T-cell (primary cell): ENCODE measurements around the gene SNX27. TPM values are rescaled to one million over a fixed set of nuclear protein-coding genes. Genes with fewer than 3 reads are reported as not detected.

Source experiments
- ATAC-seq, 4 experiments: fragments of 200-7000 bp in 3 of 4; fragments of 150-1000 bp in 1 of 4; cut with Tn5 transposase; replicated peaks in 1 of 4; 1 replicate in 3 of 4; 2 replicates in 1 of 4; pipeline ENCODE4 v1.10.0; 2021; ENCODE audit warnings: moderate library complexity in 3 of 4, mild to moderate bottlenecking in 2 of 4, moderate number of reproducible peaks in 1 of 4
- CTCF ChIA-PET, 2 donors: fragments of 300-600 bp; sonication (Branson Sonifier 250); formaldehyde crosslinking; loops; one replicate each; lab custom pipeline; 2022; ENCODE audit warnings: antibody characterized with exemption in 2 of 2; lab: Charles Lee
- POLR2A ChIA-PET, 2 donors: fragments of 300-600 bp; sonication (Branson Sonifier 250); formaldehyde crosslinking; loops; one replicate each; lab custom pipeline; 2022; ENCODE audit warnings: antibody characterized with exemption in 2 of 2; lab: Charles Lee
- DNase-seq, 35 experiments: peaks; one replicate each; pipeline versions ENCODE4 v3.0.0 to v3.0.0-alpha.2; 2013 to 2023
- H3K27ac ChIP-seq: one replicate; pipeline ENCODE4 v1.5.1; 2013; ENCODE audit warnings: low read length
- H3K27me3 ChIP-seq, 2 experiments: replicated peaks in 1 of 2; 1 replicate in 1 of 2; 2 replicates in 1 of 2; pipeline versions ENCODE4 v1.6.1 to v1.7.0; 2013; ENCODE audit warnings: low read length in 1 of 2, mixed read lengths in 1 of 2; ENCODE audit not compliant: control insufficient read depth in 2 of 2, insufficient read depth in 2 of 2; ENCODE audit errors: extremely low read depth in 1 of 2
- H3K36me3 ChIP-seq, 2 donors: 1 replicate in 1 of 2; 2 replicates in 1 of 2; pipeline versions ENCODE4 v1.6.1 to v1.7.0; 2013; ENCODE audit warnings: low read length in 1 of 2; ENCODE audit not compliant: control insufficient read depth in 2 of 2, insufficient read depth in 1 of 2; ENCODE audit errors: extremely low read depth in 1 of 2
- H3K4me1 ChIP-seq, 2 experiments: 1 replicate in 1 of 2; 2 replicates in 1 of 2; pipeline versions ENCODE4 v1.6.1 to v1.7.0; 2013; ENCODE audit warnings: low read length in 2 of 2, mixed read lengths in 1 of 2; ENCODE audit not compliant: insufficient read depth in 2 of 2, control insufficient read depth in 1 of 2; ENCODE audit errors: extremely low read depth in 1 of 2
- H3K4me3 ChIP-seq, 2 donors: 1 replicate in 1 of 2; 2 replicates in 1 of 2; pipeline versions ENCODE4 v1.5.1 to v1.7.0; 2013; ENCODE audit warnings: mild to moderate bottlenecking in 2 of 2, low read length in 1 of 2, moderate library complexity in 1 of 2; ENCODE audit not compliant: control insufficient read depth in 1 of 2; ENCODE audit errors: extremely low read depth in 1 of 2
- H3K9me3 ChIP-seq: 2 replicates; pipeline ENCODE4 v1.7.0; 2013
- H3K27ac Mint-ChIP-seq, 2 donors: one replicate each; pipeline ENCODE4 v1.8.0; 2020 to 2021; ENCODE audit warnings: mild to moderate bottlenecking in 2 of 2, mixed read lengths in 2 of 2
- H3K27me3 Mint-ChIP-seq, 2 donors: one replicate each; pipeline ENCODE4 v1.8.0; 2021 to 2022; ENCODE audit warnings: mixed read lengths in 2 of 2
- H3K36me3 Mint-ChIP-seq: one replicate; pipeline ENCODE4 v1.8.0; 2021; ENCODE audit warnings: mixed read lengths
- H3K4me1 Mint-ChIP-seq, 3 donors: one replicate each; pipeline ENCODE4 v1.8.0; 2020 to 2022; ENCODE audit warnings: mixed read lengths in 3 of 3, mild to moderate bottlenecking in 1 of 3
- H3K4me3 Mint-ChIP-seq, 3 donors: one replicate each; pipeline ENCODE4 v1.8.0; 2020 to 2022; ENCODE audit warnings: mild to moderate bottlenecking in 3 of 3, mixed read lengths in 3 of 3, moderate library complexity in 3 of 3
- H3K9me3 Mint-ChIP-seq, 3 donors: one replicate each; pipeline ENCODE4 v1.8.0; 2020 to 2022; ENCODE audit warnings: mixed read lengths in 3 of 3
- WGBS: methylation state at CpG from one replicate; pipeline ENCODE4 v1.1.5; 2013; ENCODE audit warnings: missing lambda C conversion rate; ENCODE audit not compliant: insufficient coverage; 5-methylcytosine and 5-hydroxymethylcytosine counted together
- total RNA-seq, 35 experiments: library from RNA in 6 of 35; stranded (reverse) in 6 of 35; fragments of 120-200 nt in 1 of 35; gene quantifications; one replicate each; pipeline versions ENCODE4 v1.2.1 to v1.2.4 and lab custom pipeline; 2013 to 2026

The SNX27 gene
- total RNA-seq, 5 donors from 2014 or later (not counting 1 experiment from before 2014, with no cell fraction given): 24.2 to 33.6 (median 31.6) TPM

DNA sequence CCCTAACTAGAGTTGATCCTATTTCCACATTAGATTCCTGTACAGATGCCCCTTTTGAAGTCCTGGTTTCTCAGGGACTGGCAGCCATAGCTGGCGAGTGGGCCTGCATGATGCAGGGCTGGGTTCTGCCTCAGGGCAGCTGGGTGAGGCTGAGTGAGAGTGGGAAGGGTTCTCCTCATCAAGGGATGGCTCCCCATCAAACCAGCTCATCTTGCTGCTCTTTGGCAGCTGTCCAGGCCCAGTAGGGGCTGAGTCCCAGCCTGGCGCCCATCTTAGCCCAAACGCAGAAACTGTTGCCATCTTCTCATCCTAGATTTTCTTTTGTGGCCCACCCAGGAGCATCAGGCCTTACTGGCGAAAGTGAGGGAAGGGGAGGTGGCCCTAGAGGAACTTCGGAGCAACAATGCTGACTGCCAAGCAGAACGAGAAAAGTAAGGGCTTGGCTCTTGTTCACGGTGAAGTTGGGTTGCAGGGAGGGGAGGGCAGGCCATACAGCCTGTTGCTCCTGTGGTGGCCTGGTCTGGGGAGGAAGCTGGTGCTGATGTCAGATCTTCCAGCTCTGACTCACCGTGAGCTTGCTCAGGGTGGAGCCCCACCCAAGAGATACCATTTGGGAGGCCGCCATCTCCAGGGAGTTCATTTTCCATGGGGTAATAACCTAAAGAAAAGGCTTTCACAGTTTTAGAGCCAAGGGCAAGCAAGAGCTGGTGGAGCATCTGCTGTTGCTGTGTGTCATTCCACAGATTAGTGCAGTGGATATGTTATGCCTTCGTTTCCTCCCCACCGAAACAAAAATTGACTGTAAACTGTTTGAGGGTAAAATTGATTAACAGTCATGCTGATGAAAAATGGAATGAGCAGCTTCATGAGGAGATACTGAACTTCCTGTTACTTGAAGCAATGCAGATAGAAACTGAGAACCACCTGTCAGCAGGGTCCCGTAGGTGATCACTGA is 37.0 kb upstream of the SNX27 start:
- POLR2A ChIA-PET: no interaction called here
- H3K27ac ChIP-seq: no peak overlapping the region
- CTCF ChIA-PET: interaction anchor here in 1 of 2 donors (0.6 to 1.2 kb wide), 2 partner anchors 109 to 164 kb away, joined by 3 read pairs; no protein-coding TSS in a partner anchor
- no peaks in the 10 kb centered on the region for H3K36me3 ChIP-seq
- Mint-ChIP-seq H3K4me3 (no peak overlapping the region), H3K9me3 (no peaks in the 10 kb centered on the region), H3K27me3 (no peaks in the 10 kb centered on the region), H3K4me1 (no peaks in the 10 kb centered on the region), H3K36me3 (peaks cover 7% of the 10 kb centered on the region), H3K27ac (no peak overlapping the region)
- H3K4me3 ChIP-seq: no peak overlapping the region
- ATAC-seq (no peak), DNase-seq (no peak)
- 84% methylated on average over 5 of the region's 12 CpGs for WGBS
- no peaks in the 10 kb centered on the region for H3K27me3 ChIP-seq
- H3K9me3 ChIP-seq: no peaks in the 10 kb centered on the region
- H3K4me1 ChIP-seq: no peaks in the 10 kb centered on the region

GRCh38 chr1:151577173-151577572 is 34.7 kb upstream of the SNX27 start:
- H3K9me3 Mint-ChIP-seq: no peaks in the 10 kb centered on the region
- no peak overlapping the region for H3K4me3 Mint-ChIP-seq
- no CpG with 5 or more reads among the region's 2 CpGs for WGBS
- H3K27ac Mint-ChIP-seq: no peak overlapping the region
- DNase-seq (no peak), ATAC-seq (no peak)
- H3K9me3 ChIP-seq: no peaks in the 10 kb centered on the region
- no peaks in the 10 kb centered on the region for H3K4me1 Mint-ChIP-seq
- no peaks in the 10 kb centered on the region for H3K4me1 ChIP-seq
- H3K4me3 ChIP-seq: no peak overlapping the region
- H3K27ac ChIP-seq: no peak overlapping the region
- POLR2A ChIA-PET: no interaction called here
- peaks cover 7% of the 10 kb centered on the region for H3K36me3 Mint-ChIP-seq
- H3K27me3 Mint-ChIP-seq: no peaks in the 10 kb centered on the region
- no peaks in the 10 kb centered on the region for H3K36me3 ChIP-seq
- H3K27me3 ChIP-seq: no peaks in the 10 kb centered on the region
- CTCF ChIA-PET: no interaction called here

DNA sequence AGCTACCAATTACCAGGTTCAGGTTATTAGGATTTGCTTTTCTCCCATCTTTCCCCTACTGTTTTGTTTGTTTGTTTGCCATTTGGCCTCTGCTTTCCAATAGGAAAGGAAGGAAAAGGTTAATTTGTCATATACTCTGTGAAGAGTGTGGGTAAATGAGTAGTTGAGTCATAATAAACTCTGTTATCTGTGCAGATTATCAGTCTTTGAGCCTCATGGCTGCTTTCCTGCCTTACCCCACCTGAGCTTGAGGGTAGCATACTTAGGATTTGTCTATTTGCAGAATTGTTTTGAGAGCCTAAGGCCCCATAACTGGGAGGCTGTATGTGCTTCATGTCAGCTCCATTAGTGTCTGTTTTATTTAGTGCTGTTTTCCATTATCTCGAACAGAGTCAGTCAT is 32.9 kb upstream of the SNX27 start:
- no peak overlapping the region for H3K27ac ChIP-seq
- no peaks in the 10 kb centered on the region for H3K36me3 ChIP-seq
- H3K27me3 ChIP-seq: no peaks in the 10 kb centered on the region
- WGBS: no CpG with 5 or more reads among the region's 1 CpG
- ChIA-PET POLR2A (interaction anchor here in 1 of 2 donors (0.6 kb wide), 1 partner anchor 14 kb away, joined by 3 read pairs; no protein-coding TSS in a partner anchor), CTCF (no interaction called here)
- H3K4me3 ChIP-seq: no peak overlapping the region
- Mint-ChIP-seq H3K9me3 (no peaks in the 10 kb centered on the region), H3K4me3 (no peak overlapping the region), H3K4me1 (no peaks in the 10 kb centered on the region), H3K36me3 (peaks cover 7% of the 10 kb centered on the region), H3K27me3 (no peaks in the 10 kb centered on the region), H3K27ac (no peak overlapping the region)
- no peaks in the 10 kb centered on the region for H3K9me3 ChIP-seq
- DNase-seq: no peak
- no peak for ATAC-seq
- no peaks in the 10 kb centered on the region for H3K4me1 ChIP-seq

DNA sequence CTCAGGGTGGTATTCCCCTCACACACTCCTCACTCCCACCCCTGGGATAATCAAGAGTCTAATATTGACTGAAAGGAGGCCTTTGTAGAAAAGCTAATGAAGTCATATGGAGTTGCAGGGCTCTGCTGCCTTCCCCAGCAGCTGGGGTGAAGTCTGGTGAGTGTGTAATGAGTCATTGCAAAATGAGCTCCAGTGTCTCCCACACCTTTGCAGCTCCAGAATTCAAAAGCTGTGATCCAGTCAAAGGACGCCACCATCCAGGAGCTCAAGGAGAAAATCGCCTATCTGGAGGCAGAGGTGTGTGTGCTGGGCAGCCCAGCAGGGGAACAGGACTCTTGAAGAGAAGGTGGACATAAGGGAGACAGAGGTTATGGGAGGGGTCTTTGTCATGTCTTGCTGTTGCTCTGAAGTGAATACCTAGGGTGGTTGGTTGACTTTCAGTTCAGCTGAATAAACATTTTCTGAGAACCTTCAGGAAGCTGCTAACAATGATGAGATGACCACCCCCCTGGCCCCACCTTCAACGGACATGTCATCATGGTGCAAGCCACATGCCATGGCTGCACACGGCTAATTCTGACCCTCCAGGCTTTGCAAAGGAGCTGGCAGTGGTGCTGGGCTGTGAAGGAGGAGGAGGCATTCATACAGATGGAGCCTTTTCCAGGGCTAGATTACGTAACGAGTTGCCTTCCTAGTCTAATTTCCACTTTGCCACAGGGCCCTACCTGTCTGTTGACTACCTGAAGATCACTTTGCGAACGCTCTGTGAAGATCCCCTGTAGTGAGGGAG is 32.2 kb upstream of the SNX27 start:
- Mint-ChIP-seq H3K36me3 (peaks cover 3% of the 10 kb centered on the region), H3K27ac (no peak overlapping the region), H3K4me1 (no peaks in the 10 kb centered on the region), H3K9me3 (no peaks in the 10 kb centered on the region), H3K27me3 (no peaks in the 10 kb centered on the region), H3K4me3 (no peak overlapping the region)
- H3K9me3 ChIP-seq: no peaks in the 10 kb centered on the region
- H3K27me3 ChIP-seq: no peaks in the 10 kb centered on the region
- H3K4me3 ChIP-seq: no peak overlapping the region
- ChIA-PET CTCF (interaction anchor here (0.5 to 0.6 kb wide), 3 partner anchors 72 to 129 kb away, joined by 3 to 7 read pairs (median 4); no protein-coding TSS in a partner anchor), POLR2A (no interaction called here)
- ATAC-seq (no peak), DNase-seq (no peak)
- 100% methylated on average over 4 of the region's 8 CpGs for WGBS
- no peak overlapping the region for H3K27ac ChIP-seq
- H3K4me1 ChIP-seq: no peaks in the 10 kb centered on the region
- no peaks in the 10 kb centered on the region for H3K36me3 ChIP-seq

DNA sequence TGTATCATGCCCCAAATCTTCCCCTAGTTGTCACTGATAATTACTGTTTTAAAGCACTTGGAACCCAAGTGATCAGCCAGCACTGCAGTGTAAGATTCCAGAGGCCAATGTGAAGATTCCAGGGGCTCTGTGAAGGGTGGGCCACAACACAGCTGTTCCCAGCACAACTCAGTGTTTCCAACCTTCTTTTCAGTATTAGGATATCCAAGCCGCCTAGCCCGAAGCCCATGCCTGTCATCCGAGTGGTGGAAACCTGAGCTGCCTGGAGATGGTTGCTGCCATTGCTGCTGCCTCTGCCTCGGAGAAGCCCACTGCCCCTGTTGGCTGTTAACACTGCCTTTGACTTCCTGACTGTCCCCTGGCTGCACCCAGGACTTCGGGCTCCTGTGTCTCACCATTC is 30.4 kb upstream of the SNX27 start:
- Histone ChIP-seq H3K9me3 (no peaks in the 10 kb centered on the region), H3K36me3 (no peaks in the 10 kb centered on the region), H3K4me3 (no peak overlapping the region), H3K27me3 (no peaks in the 10 kb centered on the region), H3K27ac (no peak overlapping the region), H3K4me1 (no peaks in the 10 kb centered on the region)
- ATAC-seq (no peak), DNase-seq (no peak)
- POLR2A ChIA-PET: no interaction called here
- Mint-ChIP-seq H3K27ac (no peak overlapping the region), H3K9me3 (no peaks in the 10 kb centered on the region), H3K36me3 (no peaks in the 10 kb centered on the region), H3K4me1 (no peaks in the 10 kb centered on the region), H3K27me3 (no peaks in the 10 kb centered on the region), H3K4me3 (no peak overlapping the region)
- WGBS: 88% methylated on average over 5 of the region's 5 CpGs
- CTCF ChIA-PET: interaction anchor here in 1 of 2 donors (0.5 kb wide), 1 partner anchor 134 kb away, joined by 6 read pairs; no protein-coding TSS in a partner anchor

- no peak overlapping the region for H3K4me3 Mint-ChIP-seq
- H3K4me3 ChIP-seq: no peak overlapping the region
- ATAC-seq (no peak), DNase-seq (no peak)
- H3K4me1 ChIP-seq: no peaks in the 10 kb centered on the region
- H3K27ac Mint-ChIP-seq: no peak overlapping the region
- no peaks in the 10 kb centered on the region for H3K27me3 ChIP-seq
- no peaks in the 10 kb centered on the region for H3K9me3 ChIP-seq
- ChIA-PET POLR2A (no interaction called here), CTCF (interaction anchor here in 1 of 2 donors (0.5 kb wide), 1 partner anchor 135 kb away, joined by 6 read pairs; no protein-coding TSS in a partner anchor)
- H3K27me3 Mint-ChIP-seq: no peaks in the 10 kb centered on the region
- WGBS: no CpG with 5 or more reads among the region's 1 CpG
- no peak overlapping the region for H3K27ac ChIP-seq
- H3K36me3 Mint-ChIP-seq: no peaks in the 10 kb centered on the region
- no peaks in the 10 kb centered on the region for H3K4me1 Mint-ChIP-seq
- H3K36me3 ChIP-seq: no peaks in the 10 kb centered on the region
- no peaks in the 10 kb centered on the region for H3K9me3 Mint-ChIP-seq
These were observed 29.9 kb upstream of the SNX27 start for GRCh38 chr1:151581921-151582320.
